Smooth muscle cell (in vitro differentiated cells): Measurements from ENCODE around the gene ATAD3A. TPM values are rescaled to one million over a fixed set of nuclear protein-coding genes. Genes with fewer than 3 reads are reported as not detected.
"Not testable (repeated sequence)": the region's sequence is repeated elsewhere in the genome, so short reads cannot be mapped to it uniquely, and the experiment has no call there.

ENCODE experiments used
- DNase-seq: peaks from one replicate; lab custom pipeline; 2025; ENCODE audit not compliant: unreplicated experiment; lab: John Stamatoyannopoulos, UW
- H2AFZ ChIP-seq: fragments of 200-600 bp; sonication (generic); 2 replicates; pipeline ENCODE4 v1.6.0; 2016; ENCODE audit warnings: antibody characterized with exemption, low read depth, mild to moderate bottlenecking
- H3F3A ChIP-seq: fragments of 200-600 bp; sonication (generic); 2 replicates; pipeline ENCODE4 v1.6.0; 2017; ENCODE audit warnings: antibody characterized with exemption, low read depth
- H3K27ac ChIP-seq: fragments of 200-600 bp; sonication (generic); 2 replicates; pipeline ENCODE4 v1.5.1; 2016; ENCODE audit warnings: low read depth, mild to moderate bottlenecking
- H3K27me3 ChIP-seq: fragments of 200-600 bp; sonication (generic); 2 replicates; pipeline ENCODE4 v1.6.1; 2016; ENCODE audit warnings: low read depth, mild to moderate bottlenecking
- H3K36me3 ChIP-seq: fragments of 200-600 bp; sonication (generic); 2 replicates; pipeline ENCODE4 v1.5.1; 2016; ENCODE audit warnings: low read depth
- H3K4me1 ChIP-seq: fragments of 200-600 bp; sonication (generic); 2 replicates; pipeline ENCODE4 v1.5.1; 2016; ENCODE audit warnings: low read depth
- H3K4me2 ChIP-seq: fragments of 200-600 bp; sonication (generic); 2 replicates; pipeline ENCODE4 v1.6.0; 2016; ENCODE audit warnings: mild to moderate bottlenecking
- H3K4me3 ChIP-seq: fragments of 200-600 bp; sonication (generic); 2 replicates; pipeline ENCODE4 v1.5.1; 2016; ENCODE audit warnings: mild to moderate bottlenecking
- H3K79me2 ChIP-seq: fragments of 200-600 bp; sonication (generic); 2 replicates; pipeline ENCODE4 v1.6.0; 2016; ENCODE audit warnings: low read depth, mild to moderate bottlenecking
- H3K9ac ChIP-seq: fragments of 200-600 bp; sonication (generic); 2 replicates; pipeline ENCODE4 v1.6.0; 2016; ENCODE audit warnings: low read depth
- H3K9me3 ChIP-seq: fragments of 200-600 bp; sonication (generic); replicated peaks from 2 replicates; pipeline ENCODE4 v1.5.1; 2016; ENCODE audit warnings: low read depth
- H4K20me1 ChIP-seq: fragments of 200-600 bp; sonication (generic); 2 replicates; pipeline ENCODE4 v1.6.0; 2016; ENCODE audit warnings: low read depth
- CTCF ChIP-seq: fragments of 200-600 bp; sonication (generic); IDR thresholded peaks from 2 replicates; pipeline ENCODE4 v1.5.1; 2017; ENCODE audit warnings: borderline replicate concordance, mild to moderate bottlenecking, antibody characterized with exemption; ENCODE audit not compliant: insufficient read depth, poor library complexity, severe bottlenecking
- WGBS: methylation state at CpG from one replicate; pipeline ENCODE4 v1.1.7; 2016; ENCODE audit warnings: low lambda C conversion rate; 5-methylcytosine and 5-hydroxymethylcytosine counted together
- polyA plus RNA-seq: library from polyadenylated mRNA; unstranded; fragments of >200 nt; fragmentation: Nextera tagmentation; extraction: Ambion mirVana; gene quantifications from 2 replicates; pipeline ENCODE4 v1.2.1, GENCODE V29; 2016
- total RNA-seq: library from RNA; depleted of rRNA; stranded (reverse); fragments of >200 nt; gene quantifications from 2 replicates; pipeline ENCODE4 v1.2.3, GENCODE V29; 2014

The ATAD3A gene
- total and polyA plus RNA-seq, 2 experiments from 2014 or later, result 14.3 to 58.0 TPM

GRCh38 chr1:1482856-1483255 lies 29.1 kb upstream of the ATAD3A start:
- H3K36me3 ChIP-seq, result peaks cover 6% of the 10 kb centered on the region
- no peak overlapping the region for H3K4me3 ChIP-seq
- no peaks in the 10 kb centered on the region for H3K9me3 ChIP-seq
- no peaks in the 10 kb centered on the region for H3F3A ChIP-seq
- no peak overlapping the region for H3K4me2 ChIP-seq
- H2AFZ ChIP-seq, result no peak overlapping the region
- TF ChIP-seq CTCF, result no peak
- no peak overlapping the region for H3K27ac ChIP-seq
- H3K27me3 ChIP-seq, result no peaks in the 10 kb centered on the region
- no peaks in the 10 kb centered on the region for H4K20me1 ChIP-seq
- H3K4me1 ChIP-seq, result no peaks in the 10 kb centered on the region
- peaks cover 4% of the 10 kb centered on the region for H3K79me2 ChIP-seq
- no peak overlapping the region for H3K9ac ChIP-seq
- DNase-seq, result no peak
- 95% methylated on average over 14 of the region's 14 CpGs for WGBS

DNA sequence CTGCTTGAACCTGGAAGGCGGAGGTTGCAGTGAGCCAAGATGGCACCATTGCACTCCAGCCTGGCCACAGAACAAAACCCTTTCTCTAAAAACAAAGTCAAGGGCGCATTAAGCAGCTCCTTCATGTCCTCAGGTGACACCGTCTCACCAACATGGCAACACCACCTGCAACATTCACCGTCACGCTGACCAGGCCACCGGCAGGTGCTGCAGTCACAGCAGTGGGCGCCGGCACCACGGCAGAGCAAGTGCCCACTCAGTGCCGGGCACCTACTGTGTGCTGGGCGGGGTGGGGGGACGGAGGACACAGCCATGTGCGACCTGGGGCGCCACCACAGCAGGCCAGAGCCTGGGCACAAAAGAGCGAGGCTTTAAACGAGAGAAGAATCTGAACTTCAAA lies 28.2 kb upstream of the ATAD3A start:
- TF ChIP-seq CTCF, result no peak
- WGBS, result 94% methylated on average over 16 of the region's 16 CpGs
- H3K4me2 ChIP-seq, result no peak overlapping the region

GRCh38 chr1:1484976-1485750 lies 26.8 kb upstream of the ATAD3A start:
- H3K36me3 ChIP-seq, H3K9ac ChIP-seq, DNase-seq, H4K20me1 ChIP-seq, H3K27me3 ChIP-seq, H3K9me3 ChIP-seq, H2AFZ ChIP-seq, H3K4me3 ChIP-seq, H3F3A ChIP-seq, H3K4me2 ChIP-seq, H3K27ac ChIP-seq, H3K4me1 ChIP-seq, H3K79me2 ChIP-seq: not testable (repeated sequence)
- WGBS, result 98% methylated on average over 32 of the region's 46 CpGs

More for the DNA sequence above, 28.2 kb upstream of the ATAD3A start:
- no peaks in the 10 kb centered on the region for H4K20me1 ChIP-seq
- H3K36me3 ChIP-seq, result peaks cover 6% of the 10 kb centered on the region
- H3K27ac ChIP-seq, result no peak overlapping the region
- DNase-seq, result no peak
- H3F3A ChIP-seq, result no peaks in the 10 kb centered on the region
- no peaks in the 10 kb centered on the region for H3K9me3 ChIP-seq
- H2AFZ ChIP-seq, result no peak overlapping the region
- H3K79me2 ChIP-seq, result no peaks in the 10 kb centered on the region
- no peak overlapping the region for H3K4me3 ChIP-seq
- no peaks in the 10 kb centered on the region for H3K27me3 ChIP-seq
- no peaks in the 10 kb centered on the region for H3K4me1 ChIP-seq
- no peak overlapping the region for H3K9ac ChIP-seq

GRCh38 chr1:1485755-1486317 lies 26.1 kb upstream of the ATAD3A start:
- H3K4me1 ChIP-seq, H2AFZ ChIP-seq, DNase-seq, H3K79me2 ChIP-seq, H3K27me3 ChIP-seq, H3K4me2 ChIP-seq, H3F3A ChIP-seq, H3K27ac ChIP-seq, H3K36me3 ChIP-seq, H3K9ac ChIP-seq, H3K4me3 ChIP-seq, H3K9me3 ChIP-seq, H4K20me1 ChIP-seq: not testable (repeated sequence)
- 97% methylated on average over 27 of the region's 31 CpGs for WGBS
